ENCODE results near the gene FPR2. TPM values are rescaled to one million over a fixed set of nuclear protein-coding genes. Genes with fewer than 3 reads are reported as not detected.
"Not testable (repeated sequence)": the region's sequence is repeated elsewhere in the genome, so short reads cannot be mapped to it uniquely, and the experiment has no call there.

The FPR2 gene
- total RNA-seq, 2 donors from 2014 or later: 0.30 to 3.9 TPM

DNA sequence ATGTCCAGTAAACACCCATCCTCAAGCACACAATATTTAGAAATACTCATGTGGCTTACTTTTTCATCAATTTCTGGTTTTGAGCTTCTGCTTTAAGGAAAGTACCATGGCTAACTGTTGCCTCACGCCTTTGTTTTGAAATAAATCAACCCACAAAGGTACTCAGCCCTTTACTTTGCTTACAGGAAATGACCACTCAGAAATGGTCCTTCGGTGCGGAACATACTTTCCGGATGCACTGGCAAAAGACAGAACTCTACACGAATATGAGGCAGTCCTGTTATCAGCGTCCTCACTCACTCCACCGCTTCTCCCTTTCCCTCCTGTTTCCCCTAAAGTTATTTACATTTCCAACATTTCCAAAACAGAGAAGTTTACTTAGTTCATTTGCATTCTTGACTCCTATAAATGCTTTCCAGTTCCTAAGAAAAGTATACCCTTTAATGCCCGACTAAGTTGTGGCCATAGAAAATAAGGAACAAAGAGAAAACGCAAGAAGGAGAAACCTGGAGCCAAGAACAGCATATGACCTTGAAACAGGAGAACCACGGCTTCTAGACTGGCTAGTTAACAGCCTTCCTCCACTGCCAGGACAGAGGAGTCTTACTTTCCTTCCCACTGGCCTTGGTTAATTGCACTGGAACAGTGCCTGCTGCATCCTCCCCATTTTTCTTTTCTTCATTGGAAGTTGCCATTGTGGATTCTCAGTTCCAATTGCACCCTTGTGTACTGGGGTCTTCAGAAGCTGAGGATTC is 10.6 kb downstream of the FPR2 start:
- Histone ChIP-seq H3K4me3 (no peak overlapping the region), H3K36me3 (no peaks in the 10 kb centered on the region), H3K9me3 (no peaks in the 10 kb centered on the region), H3K4me1 (no peaks in the 10 kb centered on the region), H3K27me3 (no peaks in the 10 kb centered on the region), H3K27ac (no peak overlapping the region)
- TF ChIP-seq CTCF (IDR thresholded peaks at IDR 0.05): no peak
- no peak for DNase-seq (ENCODE audit: low spot score)

GRCh38 chr19:51772977-51773376 is 12.0 kb downstream of the FPR2 start:
- H3K36me3 ChIP-seq: no peaks in the 10 kb centered on the region
- no peaks in the 10 kb centered on the region for H3K9me3 ChIP-seq
- H3K4me3 ChIP-seq: no peak overlapping the region
- no peak for TF ChIP-seq CTCF (IDR thresholded peaks at IDR 0.05)
- H3K27ac ChIP-seq: no peak overlapping the region
- no peaks in the 10 kb centered on the region for H3K27me3 ChIP-seq
- DNase-seq (ENCODE audit: low spot score): no peak
- H3K4me1 ChIP-seq: peaks cover 0 to 5% of the 10 kb centered on the region in 2 donors

DNA sequence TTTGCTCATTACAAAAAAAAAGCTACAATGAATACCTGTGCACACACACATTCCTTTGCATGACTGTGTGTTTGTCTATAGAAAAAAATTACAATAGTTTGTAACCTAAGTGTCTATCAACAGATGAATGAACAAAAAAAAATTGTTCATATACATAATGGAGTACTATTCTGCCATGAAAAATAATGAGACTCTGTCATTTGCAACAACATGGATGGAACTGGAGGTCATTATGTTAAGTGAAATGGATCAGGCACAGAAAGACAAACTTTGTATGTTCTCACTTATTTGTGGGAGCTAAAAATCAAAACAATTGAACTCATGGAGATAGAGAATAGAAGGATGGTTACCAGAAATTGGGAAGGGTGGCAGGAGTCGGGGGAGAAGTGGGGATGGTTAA is 15.6 kb downstream of the FPR2 start:
- not testable (repeated sequence) for H3K27me3 ChIP-seq; H3K36me3 ChIP-seq; H3K27ac ChIP-seq; H3K4me3 ChIP-seq; DNase-seq (ENCODE audit: low spot score); H3K4me1 ChIP-seq; H3K9me3 ChIP-seq

DNA sequence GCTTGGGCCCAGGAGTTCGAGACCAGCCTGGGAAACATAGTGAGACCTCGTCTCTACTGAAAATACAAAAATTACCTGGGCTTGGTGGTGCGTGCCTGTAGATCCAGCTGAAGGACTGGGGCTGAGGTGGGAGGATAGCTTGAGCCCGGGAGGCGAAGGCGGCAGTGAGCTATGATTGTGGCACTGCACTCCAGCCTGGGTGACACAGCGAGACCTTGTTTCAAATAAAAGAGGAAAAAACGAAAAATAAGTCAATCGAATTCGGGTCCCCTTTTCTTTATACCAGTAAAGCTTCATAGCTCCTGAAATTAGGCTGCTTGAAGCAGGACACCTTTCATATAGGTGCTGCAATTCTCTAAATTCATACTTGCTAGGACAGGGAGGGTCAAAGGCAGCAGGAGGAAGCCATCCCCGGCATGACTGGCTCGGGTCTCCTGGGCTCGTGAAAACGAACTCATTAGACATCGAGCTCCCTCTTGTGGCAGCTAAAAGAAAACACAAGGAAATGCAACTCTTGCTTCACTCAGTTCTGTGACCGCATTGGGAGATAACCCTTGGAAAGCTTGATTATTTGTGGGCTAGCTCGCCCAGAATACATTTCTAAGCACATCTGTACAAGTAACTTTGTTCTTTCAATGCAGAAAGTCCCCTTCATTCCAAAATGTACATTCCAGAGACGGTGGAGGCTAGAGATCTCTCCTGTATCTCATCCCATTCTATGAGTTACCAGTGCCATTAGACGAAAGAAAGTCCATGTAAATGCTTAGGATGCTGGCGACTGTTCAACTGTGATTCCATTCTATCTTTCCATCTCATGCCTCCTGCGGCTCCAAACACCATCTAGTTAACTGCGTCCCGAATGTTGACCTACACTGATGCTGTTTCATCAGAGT is 16.8 kb downstream of the FPR2 start:
- Histone ChIP-seq H3K27me3 (no peaks in the 10 kb centered on the region), H3K27ac (no peak overlapping the region), H3K4me3 (no peak overlapping the region), H3K4me1 (peaks cover 0 to 9% of the 10 kb centered on the region in 2 donors), H3K9me3 (no peaks in the 10 kb centered on the region), H3K36me3 (no peaks in the 10 kb centered on the region)
- TF ChIP-seq CTCF (IDR thresholded peaks at IDR 0.05): peak; percentile 64 to 80
- DNase-seq (ENCODE audit: low spot score): peak; percentile 77

- H3K4me1 ChIP-seq: peaks cover 0 to 9% of the 10 kb centered on the region in 2 donors
- no peak for TF ChIP-seq CTCF (IDR thresholded peaks at IDR 0.05)
- DNase-seq (ENCODE audit: low spot score): no peak
Observed at GRCh38 chr19:51779181-51779580, 18.2 kb downstream of the FPR2 start.

GRCh38 chr19:51779703-51780102 is 18.7 kb downstream of the FPR2 start:
- Histone ChIP-seq H3K27me3 (no peaks in the 10 kb centered on the region), H3K27ac (no peak overlapping the region), H3K9me3 (no peaks in the 10 kb centered on the region), H3K36me3 (no peaks in the 10 kb centered on the region), H3K4me3 (no peak overlapping the region), H3K4me1 (peaks cover 0 to 12% of the 10 kb centered on the region in 2 donors)
- no peak for DNase-seq (ENCODE audit: low spot score)
- TF ChIP-seq CTCF (IDR thresholded peaks at IDR 0.05): no peak

More at GRCh38 chr19:51779181-51779580, 18.2 kb downstream of the FPR2 start:
- Histone ChIP-seq H3K4me3 (no peak overlapping the region), H3K27ac (no peak overlapping the region), H3K27me3 (no peaks in the 10 kb centered on the region), H3K36me3 (no peaks in the 10 kb centered on the region), H3K9me3 (no peaks in the 10 kb centered on the region)

All from right atrium auricular region (tissue), 2 donors.